ENCODE data around the gene PEX13.

PEX13 gene

DNA sequence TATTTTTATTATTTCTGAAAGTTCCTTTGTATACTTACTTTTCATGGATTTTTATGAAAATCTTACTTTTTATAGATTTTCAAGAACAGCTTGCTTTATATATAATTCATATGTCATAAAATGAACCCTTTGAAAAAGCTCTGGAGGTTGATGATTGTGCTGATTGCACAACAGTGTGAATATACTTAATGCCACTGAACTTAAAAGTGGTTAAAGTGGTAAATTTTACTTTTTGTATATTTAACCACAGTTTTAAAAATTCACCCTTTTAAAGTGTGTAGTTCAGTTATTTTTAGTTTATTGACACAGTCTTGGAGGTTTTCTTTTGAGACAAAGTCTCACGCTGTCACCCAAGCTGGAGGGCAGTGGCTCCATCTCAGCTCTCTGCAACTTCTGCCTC, 56.6 kb downstream of the PEX13 start:
- DNase-seq (ENCODE audit: low spot score) = no peak

DNA sequence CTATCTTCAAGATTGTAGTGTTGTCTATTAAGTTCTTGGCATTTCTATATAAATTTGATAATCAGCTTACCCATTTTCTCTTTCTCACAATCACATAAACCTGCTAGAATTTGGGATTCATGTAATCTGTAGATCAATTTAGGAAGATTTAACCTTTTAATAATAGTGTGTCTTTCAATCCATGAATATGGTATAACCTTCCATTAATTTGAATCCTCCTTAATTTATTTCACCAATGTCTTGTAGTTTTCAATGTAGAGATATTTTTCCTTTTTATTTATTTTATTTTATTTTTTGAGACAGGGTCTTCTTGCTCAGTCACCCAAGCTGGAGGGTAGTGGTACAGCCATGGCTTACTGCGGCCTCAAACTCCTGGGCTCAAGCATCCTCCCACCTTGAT, 68.4 kb downstream of the PEX13 start:
- no peak for DNase-seq (ENCODE audit: low spot score)

GRCh38 chr2:61089797-61090196, 72.3 kb downstream of the PEX13 start:
- no peak for DNase-seq (ENCODE audit: low spot score)

- no peak for DNase-seq (ENCODE audit: low spot score)
Observed at GRCh38 chr2:61090386-61090921, 72.9 kb downstream of the PEX13 start.

DNA sequence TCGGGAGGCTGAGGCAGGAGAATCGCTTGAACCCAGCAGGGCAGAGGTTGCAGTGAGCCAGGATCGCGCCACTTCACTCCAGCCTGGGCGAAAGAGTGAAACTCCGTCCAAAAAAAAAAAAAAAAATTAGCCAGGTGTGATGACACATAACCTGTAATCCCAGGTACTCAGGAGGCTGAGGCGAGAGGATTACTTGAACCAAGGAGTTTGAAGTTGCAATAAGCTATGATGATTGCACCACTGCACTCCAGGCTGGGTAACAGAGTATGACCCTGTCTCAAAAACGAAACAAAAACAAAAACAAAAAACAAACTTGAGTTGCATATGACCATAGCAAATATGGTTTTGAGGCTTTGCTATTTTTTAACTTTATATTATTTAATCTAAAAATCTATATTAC, 74.0 kb downstream of the PEX13 start:
- DNase-seq (ENCODE audit: low spot score) = no peak

- no peak for DNase-seq (ENCODE audit: low spot score)
Observed at GRCh38 chr2:61096438-61096837, 78.9 kb downstream of the PEX13 start.

- DNase-seq (ENCODE audit: low spot score) = no peak
Observed at GRCh38 chr2:61100801-61101200, 83.3 kb downstream of the PEX13 start.

Data from cerebellar cortex (tissue), 1 donor.